HL-60 (cell line): ENCODE data around the gene PTPRN2.

ENCODE experiments used
- CTCF ChIP-seq: IDR thresholded peaks from one replicate; pipeline ENCODE4 v1.5.1; 2011; ENCODE audit warnings: low read length, control low read depth, inconsistent platforms; ENCODE audit not compliant: insufficient read depth
- POLR2AphosphoS5 ChIP-seq: IDR thresholded peaks from 2 replicates; pipeline ENCODE4 v1.6.1; 2012; ENCODE audit warnings: low read depth

DNA sequence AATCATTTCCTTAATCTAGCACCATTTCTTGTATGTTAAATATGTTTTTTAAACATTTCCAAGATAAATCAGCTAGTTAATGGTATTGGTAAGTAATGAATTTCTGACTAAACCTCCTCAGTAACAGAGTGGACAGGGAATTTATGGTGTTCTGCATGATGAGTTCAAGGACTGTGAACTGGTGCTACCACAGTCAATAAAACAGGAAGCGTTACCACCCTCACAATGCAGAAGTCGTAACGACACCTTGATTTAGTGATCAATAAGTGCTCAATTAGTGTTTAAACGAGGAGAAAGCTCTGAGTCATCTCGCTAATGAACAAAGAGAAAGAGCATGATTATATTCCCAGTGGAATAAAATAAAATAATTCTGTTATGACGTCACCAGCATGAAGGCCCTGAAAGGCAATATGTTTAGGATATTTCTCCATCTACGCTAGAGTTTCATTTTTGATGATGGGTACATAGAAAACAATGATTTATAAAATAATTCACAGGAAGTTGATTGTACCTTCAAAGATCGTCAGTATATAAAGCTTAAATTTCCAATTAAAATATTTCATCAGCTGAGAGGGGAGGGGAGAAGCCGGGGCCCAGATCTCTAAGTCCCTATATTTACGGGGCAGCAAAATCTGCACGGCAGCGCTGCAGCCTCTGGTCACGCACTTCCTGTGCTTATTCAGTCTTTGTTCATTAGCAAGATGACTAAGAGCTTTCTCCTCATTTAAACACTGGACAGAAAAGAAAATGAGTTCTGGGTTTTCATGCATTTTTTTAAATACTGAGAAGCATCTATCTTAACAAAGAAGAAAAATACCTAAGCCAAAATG, 400.5 kb downstream of the PTPRN2 start:
- TF ChIP-seq CTCF (no peak), POLR2AphosphoS5 (no peak)
